ENCODE measurements around the gene ATXN2. TPM values are rescaled to one million over a fixed set of nuclear protein-coding genes. Genes with fewer than 3 reads are reported as not detected.

Gene ATXN2
- total RNA-seq, 1 donor from 2014 or later = 34.2 TPM

DNA sequence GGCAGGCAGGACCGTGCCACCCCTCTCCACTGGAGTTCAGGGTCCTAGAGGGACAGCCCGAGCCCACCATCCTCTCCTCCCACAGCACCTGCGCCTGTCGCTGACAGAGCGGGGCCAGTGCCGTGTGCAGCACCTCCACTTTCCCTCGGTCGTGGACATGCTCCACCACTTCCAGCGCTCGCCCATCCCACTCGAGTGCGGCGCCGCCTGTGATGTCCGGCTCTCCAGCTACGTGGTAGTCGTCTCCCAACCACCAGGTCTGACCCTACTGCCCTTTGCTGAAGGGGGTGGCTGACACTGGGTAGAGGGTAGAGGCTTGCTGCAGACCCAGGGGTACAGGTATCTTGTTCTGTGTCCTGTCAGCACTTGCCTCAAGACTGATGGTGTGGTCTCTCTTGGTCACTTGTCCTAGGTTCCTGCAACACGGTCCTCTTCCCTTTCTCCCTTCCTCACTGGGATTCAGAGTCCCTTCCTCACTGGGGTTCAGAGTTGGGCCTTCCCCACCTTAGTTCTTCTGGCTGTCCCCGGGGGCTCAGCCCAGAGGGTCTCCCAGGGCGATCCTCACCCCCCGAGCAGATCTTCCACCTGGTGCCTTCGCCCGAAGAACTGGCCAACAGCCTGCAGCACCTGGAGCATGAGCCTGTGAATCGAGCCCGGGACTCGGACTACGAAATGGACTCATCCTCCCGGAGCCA is 151.4 kb downstream of the ATXN2 start:
- no peaks in the 10 kb centered on the region for H3K79me2 ChIP-seq (ENCODE audit: low read depth)
- H4K20me1 ChIP-seq (ENCODE audit: low read depth) = peaks cover 9% of the 10 kb centered on the region
- H3K36me3 Mint-ChIP-seq = peaks cover 15% of the 10 kb centered on the region
- TF ChIP-seq, protein P1, sequence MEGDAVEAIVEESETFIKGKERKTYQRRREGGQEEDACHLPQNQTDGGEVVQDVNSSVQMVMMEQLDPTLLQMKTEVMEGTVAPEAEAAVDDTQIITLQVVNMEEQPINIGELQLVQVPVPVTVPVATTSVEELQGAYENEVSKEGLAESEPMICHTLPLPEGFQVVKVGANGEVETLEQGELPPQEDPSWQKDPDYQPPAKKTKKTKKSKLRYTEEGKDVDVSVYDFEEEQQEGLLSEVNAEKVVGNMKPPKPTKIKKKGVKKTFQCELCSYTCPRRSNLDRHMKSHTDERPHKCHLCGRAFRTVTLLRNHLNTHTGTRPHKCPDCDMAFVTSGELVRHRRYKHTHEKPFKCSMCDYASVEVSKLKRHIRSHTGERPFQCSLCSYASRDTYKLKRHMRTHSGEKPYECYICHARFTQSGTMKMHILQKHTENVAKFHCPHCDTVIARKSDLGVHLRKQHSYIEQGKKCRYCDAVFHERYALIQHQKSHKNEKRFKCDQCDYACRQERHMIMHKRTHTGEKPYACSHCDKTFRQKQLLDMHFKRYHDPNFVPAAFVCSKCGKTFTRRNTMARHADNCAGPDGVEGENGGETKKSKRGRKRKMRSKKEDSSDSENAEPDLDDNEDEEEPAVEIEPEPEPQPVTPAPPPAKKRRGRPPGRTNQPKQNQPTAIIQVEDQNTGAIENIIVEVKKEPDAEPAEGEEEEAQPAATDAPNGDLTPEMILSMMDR (IDR thresholded peaks at IDR 0.05) = no peak
- TF ChIP-seq EZH2phosphoT487 (IDR thresholded peaks at IDR 0.05) (no peak), EZH2 (IDR thresholded peaks at IDR 0.05) (no peak)
- H3K27me3 Mint-ChIP-seq (ENCODE audit: insufficient read depth, low read depth) = no peaks in the 10 kb centered on the region
- no peak overlapping the region for H3K4me3 Mint-ChIP-seq
- H3K27ac Mint-ChIP-seq = no peak overlapping the region
- no peaks in the 10 kb centered on the region for H3K9me3 ChIP-seq (ENCODE audit: low read depth)
- no peaks in the 10 kb centered on the region for H3K36me3 ChIP-seq
- H3K4me1 Mint-ChIP-seq = peaks cover 6% of the 10 kb centered on the region
- H3K27ac ChIP-seq = no peak overlapping the region
- H3K4me2 ChIP-seq = no peak overlapping the region
- no peaks in the 10 kb centered on the region for H3K4me1 ChIP-seq
- no peak overlapping the region for H3K9ac ChIP-seq
- DNase-seq (ENCODE audit: low spot score) = no peak
- no peaks in the 10 kb centered on the region for H3K9me3 Mint-ChIP-seq
- H2AFZ ChIP-seq (replicated peaks) = no peak overlapping the region
- H3K4me3 ChIP-seq = no peak overlapping the region
- peaks cover 8% of the 10 kb centered on the region for H3F3A ChIP-seq (ENCODE audit: low read depth)
- H3K27me3 ChIP-seq = no peaks in the 10 kb centered on the region

DNA sequence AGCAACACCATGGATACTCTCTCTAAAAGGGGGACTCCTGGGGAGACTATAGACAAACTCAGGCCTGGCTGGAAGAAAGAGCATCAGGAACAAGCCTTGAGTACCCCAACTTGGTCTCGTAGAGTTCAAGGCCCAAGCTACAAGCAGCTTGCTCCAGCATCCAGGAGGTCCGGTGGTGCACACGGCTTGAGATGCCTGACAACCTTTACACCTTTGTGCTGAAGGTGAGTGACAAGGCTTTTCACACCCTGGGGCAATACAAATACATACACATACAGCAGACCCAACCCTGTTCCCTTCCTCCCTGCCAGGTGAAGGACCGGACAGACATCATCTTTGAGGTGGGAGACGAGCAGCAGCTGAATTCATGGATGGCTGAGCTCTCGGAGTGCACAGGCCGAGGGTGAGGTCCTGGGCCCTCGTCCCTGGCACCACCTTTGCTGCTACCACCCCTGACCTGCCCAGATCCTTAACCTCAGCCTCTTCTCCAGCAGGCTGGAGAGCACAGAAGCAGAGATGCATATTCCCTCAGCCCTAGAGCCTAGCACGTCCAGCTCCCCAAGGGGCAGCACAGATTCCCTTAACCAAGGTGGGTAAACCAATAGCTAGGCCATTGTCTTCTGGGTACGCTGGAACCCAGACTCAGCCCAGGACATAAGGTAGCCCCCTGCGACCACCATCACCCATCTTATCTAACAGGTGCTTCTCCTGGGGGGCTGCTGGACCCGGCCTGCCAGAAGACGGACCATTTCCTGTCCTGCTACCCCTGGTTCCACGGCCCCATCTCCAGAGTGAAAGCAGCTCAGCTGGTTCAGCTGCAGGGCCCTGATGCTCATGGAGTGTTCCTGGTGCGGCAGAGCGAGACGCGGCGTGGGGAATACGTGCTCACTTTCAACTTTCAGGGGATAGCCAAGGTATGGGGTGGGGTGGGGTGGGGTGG is 152.2 kb downstream of the ATXN2 start:
- no peak for DNase-seq (ENCODE audit: low spot score)
- H3K79me2 ChIP-seq (ENCODE audit: low read depth) = no peaks in the 10 kb centered on the region
- H3F3A ChIP-seq (ENCODE audit: low read depth) = peaks cover under 1% of the 10 kb centered on the region

DNA sequence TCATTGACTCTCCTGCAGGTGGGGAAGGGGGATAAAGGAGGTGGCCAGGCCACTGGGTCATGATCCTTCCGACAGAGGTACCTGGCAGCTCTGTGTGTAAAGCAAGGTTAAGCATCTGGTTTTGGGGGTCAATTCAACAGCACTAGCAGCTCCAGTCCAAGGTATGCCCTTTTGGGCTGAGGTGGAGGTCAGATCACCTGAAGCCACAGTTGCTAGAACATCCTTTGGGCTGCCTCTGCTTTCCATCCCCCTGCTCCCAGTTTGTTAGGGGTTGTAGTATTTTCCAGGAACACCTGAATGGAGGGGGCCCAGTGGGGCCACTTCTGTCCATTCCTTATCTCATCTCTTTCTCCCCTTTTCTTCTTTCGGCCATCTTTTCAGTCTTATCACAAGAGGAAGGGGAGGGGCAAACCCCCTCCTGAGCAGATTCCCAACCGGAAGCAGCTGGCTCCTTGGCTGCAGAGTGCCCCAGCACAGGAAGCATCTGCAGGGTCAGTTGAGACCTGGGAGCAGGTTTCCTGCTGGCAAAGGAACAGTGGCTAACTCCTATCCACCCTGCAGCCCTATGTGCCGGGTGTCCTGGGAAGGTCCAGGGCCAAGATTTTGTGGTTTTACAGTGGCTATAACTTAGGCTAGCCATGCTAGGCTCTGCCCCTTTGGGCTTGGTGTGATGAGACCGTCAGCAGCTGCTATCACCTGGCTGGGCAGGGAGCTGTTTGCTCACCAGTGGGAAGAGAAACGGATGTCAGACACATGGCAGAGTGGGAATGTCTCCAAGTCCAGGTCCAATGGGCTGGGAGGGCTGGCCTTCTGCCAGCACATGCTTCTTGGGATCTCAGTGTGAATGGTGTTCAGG is 153.2 kb downstream of the ATXN2 start:
- no peaks in the 10 kb centered on the region for H3K27me3 Mint-ChIP-seq (ENCODE audit: insufficient read depth, low read depth)
- no peaks in the 10 kb centered on the region for H3K36me3 ChIP-seq
- peaks cover 4% of the 10 kb centered on the region for H4K20me1 ChIP-seq (ENCODE audit: low read depth)

More for the DNA sequence above, 152.2 kb downstream of the ATXN2 start:
- Mint-ChIP-seq H3K27ac (peak overlapping the region; percentile 63), H3K4me3 (no peak overlapping the region), H3K4me1 (peaks cover 6% of the 10 kb centered on the region), H3K36me3 (peaks cover 15% of the 10 kb centered on the region), H3K27me3 (ENCODE audit: insufficient read depth, low read depth) (no peaks in the 10 kb centered on the region), H3K9me3 (no peaks in the 10 kb centered on the region)
- H2AFZ ChIP-seq (replicated peaks) = no peak overlapping the region
- no peaks in the 10 kb centered on the region for H3K4me1 ChIP-seq
- H3K4me3 ChIP-seq = no peak overlapping the region
- no peaks in the 10 kb centered on the region for H3K9me3 ChIP-seq (ENCODE audit: low read depth)
- H3K27ac ChIP-seq = no peak overlapping the region
- no peak for TF ChIP-seq EZH2 (IDR thresholded peaks at IDR 0.05)
- no peak for TF ChIP-seq EZH2phosphoT487 (IDR thresholded peaks at IDR 0.05)
- TF ChIP-seq, protein P1 (IDR thresholded peaks at IDR 0.05) = no peak
- peaks cover 9% of the 10 kb centered on the region for H4K20me1 ChIP-seq (ENCODE audit: low read depth)
- H3K27me3 ChIP-seq = no peaks in the 10 kb centered on the region
- H3K4me2 ChIP-seq = no peak overlapping the region
- no peaks in the 10 kb centered on the region for H3K36me3 ChIP-seq
- H3K9ac ChIP-seq = peak overlapping the region; percentile 20

More for the DNA sequence above, 153.2 kb downstream of the ATXN2 start:
- Histone ChIP-seq H3K4me3 (no peak overlapping the region), H3K27me3 (no peaks in the 10 kb centered on the region), H3K4me2 (no peak overlapping the region), H2AFZ (replicated peaks) (no peak overlapping the region), H3K27ac (peak overlapping the region; percentile 13), H3K4me1 (no peaks in the 10 kb centered on the region), H3K9me3 (ENCODE audit: low read depth) (no peaks in the 10 kb centered on the region), H3K9ac (peak overlapping the region; percentile 20), H3F3A (ENCODE audit: low read depth) (no peaks in the 10 kb centered on the region), H3K79me2 (ENCODE audit: low read depth) (no peaks in the 10 kb centered on the region)
- DNase-seq (ENCODE audit: low spot score) = no peak
- H3K9me3 Mint-ChIP-seq = no peaks in the 10 kb centered on the region
- H3K27ac Mint-ChIP-seq = peak overlapping the region; percentile 69
- TF ChIP-seq EZH2phosphoT487 (IDR thresholded peaks at IDR 0.05) = no peak
- no peak for TF ChIP-seq EZH2 (IDR thresholded peaks at IDR 0.05)
- TF ChIP-seq, protein P1 (IDR thresholded peaks at IDR 0.05) = no peak
- peaks cover 15% of the 10 kb centered on the region for H3K36me3 Mint-ChIP-seq
- H3K4me3 Mint-ChIP-seq = no peak overlapping the region
- peaks cover 6% of the 10 kb centered on the region for H3K4me1 Mint-ChIP-seq

All from neural progenitor cell (in vitro differentiated cells).